Stimulated activated CD8-positive, alpha-beta memory T cell treated with anti-CD3 and anti-CD28 coated beads, Interleukin-12 subunit alpha, Interleukin-12 subunit beta, amount 100 ng/mL, for 4 hours (primary cell): ENCODE data around the gene CENPU.
"Not testable (repeated sequence)": the region's sequence is repeated elsewhere in the genome, so short reads cannot be mapped to it uniquely, and the experiment has no call there.

Source experiments
- DNase-seq: peaks from one replicate; pipeline ENCODE4 v3.0.0-alpha.2; 2020; ENCODE audit warnings: low read depth

CENPU gene

DNA sequence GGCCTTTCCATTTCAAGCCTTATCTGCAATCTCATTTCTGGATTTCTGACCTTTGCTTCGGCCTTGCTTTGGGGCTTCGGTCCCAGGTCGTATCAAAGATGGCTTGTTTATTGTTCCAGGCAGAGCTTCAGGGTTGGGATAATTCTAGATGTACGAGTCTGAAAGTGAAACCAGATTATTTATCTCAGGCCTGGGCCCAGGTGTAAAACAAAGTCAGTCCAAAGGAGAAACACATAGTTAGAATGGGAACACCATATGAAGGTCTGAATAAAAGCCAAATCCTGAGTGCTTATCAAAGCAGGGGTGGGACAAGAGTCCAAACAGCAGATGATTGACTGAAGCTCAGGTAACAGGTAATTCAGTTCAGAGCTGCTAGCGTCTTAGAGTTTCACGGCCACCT, 67.2 kb downstream of the CENPU start:
- DNase-seq, result no peak

DNA sequence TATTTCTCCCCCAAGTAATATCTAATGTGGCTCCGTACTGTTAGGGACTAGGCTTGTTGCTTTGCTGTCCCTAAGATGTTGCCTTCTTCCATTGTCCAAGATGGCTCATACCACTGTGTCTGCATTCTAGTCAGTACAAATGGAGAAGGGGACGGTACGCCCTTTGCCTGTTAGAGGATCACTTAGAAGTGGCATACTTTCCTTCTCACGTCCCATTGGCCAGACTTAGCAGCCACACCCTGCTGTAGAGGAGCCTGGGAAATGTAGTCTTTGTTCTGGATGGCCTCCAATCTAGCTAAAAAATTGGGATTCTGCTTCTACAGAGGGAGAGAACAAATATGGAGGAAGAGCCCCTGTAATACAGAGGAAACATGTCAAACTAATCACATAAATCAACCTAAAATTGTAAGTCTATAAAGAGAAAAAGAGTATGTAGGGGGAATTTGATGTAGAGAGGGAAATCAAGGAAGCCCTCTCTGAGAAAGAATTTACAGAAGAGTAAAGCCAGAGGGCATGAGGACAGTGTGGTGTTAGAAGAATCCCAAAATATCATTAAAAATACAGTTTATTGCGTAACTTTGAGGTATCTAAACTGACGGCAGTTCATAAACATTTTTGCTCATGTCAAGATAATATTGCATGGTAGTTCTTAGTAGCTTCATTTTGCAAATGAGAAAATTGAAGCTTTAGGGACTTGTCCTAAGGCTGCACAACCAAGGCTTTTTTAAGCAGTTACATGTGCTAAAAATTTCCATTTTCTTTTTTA, 69.3 kb downstream of the CENPU start:
- DNase-seq, result no peak

DNA sequence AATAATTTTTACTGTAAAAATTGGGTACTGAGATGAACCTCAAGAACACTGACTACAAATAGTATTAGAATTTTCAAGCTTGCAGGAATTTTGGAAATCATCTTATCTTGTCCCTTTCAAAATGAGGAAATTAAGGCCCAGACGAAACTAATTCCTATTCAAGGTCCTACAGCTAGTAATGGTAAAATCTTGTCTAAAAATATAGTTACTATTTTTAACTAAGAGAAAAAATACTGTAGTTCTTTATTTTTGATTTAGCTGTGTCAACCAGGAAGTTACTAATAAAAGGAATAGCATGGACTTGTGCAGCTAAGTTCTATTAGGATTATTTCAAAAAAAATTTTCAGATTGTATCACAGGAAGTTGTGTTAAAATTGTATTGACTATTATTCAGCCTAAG, 71.7 kb downstream of the CENPU start:
- DNase-seq, result no peak

DNA sequence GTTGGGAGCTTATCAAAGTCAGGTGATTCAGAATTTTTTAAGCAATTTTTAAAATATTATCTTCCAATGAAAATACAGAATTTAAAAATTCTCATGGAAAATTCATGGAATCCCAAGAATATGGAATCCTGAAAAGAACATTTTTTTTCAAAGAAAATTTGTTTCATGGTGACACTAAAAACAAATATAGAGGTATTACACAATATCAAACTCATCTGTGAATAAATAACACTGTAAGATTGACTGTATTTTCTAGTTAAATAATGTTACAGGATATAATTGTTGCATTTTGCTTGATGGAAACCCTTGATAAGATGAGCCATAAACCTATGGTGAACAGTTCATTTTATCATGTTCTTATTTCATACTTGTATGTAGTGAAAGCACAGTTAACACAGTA, 72.9 kb downstream of the CENPU start:
- DNase-seq, result no peak

DNA sequence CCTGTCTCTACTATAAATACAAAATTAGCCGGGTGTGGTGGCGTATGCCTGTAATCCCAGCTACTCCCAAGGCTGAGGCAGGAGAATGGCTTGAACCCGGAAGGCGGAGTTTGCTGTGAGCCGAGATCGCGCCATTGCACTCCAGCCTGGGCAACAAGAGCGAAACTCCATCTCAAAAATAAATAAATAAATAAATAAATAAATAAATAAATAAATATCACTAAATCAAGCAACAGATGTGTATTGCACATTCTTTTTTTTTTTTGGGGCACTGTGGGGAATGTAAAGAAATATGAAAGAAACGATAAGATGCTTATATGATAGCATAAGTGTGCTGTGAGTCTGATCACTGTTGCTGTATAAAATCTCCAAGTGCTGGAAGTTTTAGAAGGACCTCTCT, 76.1 kb downstream of the CENPU start:
- not testable (repeated sequence) for DNase-seq

DNA sequence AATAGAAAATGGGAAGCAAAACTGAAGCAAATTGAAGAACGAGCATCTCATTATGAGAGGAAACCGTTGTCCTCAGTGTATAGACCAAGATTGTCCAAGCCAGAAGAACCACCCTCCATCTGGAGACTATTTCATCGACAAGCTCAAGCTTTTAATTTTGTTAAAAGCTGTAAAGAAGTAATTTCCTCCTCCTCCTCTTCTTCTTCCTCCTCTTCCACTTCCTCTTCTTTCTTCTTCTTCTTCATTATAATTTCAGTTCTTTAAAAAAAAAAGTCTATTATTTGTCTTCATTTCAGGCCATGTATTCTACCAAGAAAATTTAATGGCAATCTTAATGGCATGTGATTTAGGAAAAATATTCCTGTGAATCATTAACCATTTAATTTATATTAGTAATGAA, 76.8 kb downstream of the CENPU start:
- no peak for DNase-seq

DNA sequence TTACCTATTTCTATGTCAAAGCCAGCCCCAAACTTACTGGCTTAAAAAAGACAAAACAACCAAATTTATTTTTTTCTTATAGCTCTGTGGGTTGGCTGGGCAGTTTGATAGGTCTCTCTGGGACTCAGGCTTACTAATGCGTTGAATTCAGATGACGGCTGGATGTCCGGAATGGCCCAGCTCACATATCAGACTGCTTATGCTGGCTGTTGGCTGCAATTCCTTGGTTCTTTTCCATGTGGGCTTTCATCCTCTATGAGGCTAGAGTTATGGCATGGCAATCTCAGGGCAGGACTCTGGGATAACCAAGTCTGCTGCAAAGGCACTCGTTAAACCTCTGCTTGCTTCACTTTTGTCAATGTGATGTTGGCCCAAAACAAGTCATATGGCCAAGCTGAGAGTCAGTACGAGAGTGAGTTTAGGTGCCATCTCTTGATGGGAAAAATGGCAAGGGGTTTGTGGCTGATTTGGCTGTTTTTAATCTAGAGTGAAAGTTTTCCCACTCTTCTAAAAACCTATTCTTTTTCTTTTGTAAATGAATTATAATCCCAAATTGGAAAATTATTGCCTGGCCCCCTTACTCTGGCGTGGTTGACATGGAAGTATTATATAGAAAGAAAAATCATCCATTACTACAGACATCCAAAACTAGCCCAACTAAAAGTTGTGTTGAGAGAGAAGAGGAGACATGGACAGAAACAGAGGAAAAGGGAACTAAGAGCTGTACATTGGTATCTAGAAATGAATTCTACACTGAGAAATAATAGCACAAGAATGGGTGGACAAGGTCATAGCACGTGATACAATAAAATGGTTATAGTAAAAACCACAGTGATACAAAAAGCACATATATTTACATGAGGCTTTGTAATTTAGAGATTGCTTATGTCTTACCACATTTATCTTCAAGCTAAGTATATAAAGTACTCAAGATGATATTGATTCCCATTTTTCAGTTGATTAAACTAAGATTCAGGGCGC, 77.7 kb downstream of the CENPU start:
- DNase-seq, result no peak

DNA sequence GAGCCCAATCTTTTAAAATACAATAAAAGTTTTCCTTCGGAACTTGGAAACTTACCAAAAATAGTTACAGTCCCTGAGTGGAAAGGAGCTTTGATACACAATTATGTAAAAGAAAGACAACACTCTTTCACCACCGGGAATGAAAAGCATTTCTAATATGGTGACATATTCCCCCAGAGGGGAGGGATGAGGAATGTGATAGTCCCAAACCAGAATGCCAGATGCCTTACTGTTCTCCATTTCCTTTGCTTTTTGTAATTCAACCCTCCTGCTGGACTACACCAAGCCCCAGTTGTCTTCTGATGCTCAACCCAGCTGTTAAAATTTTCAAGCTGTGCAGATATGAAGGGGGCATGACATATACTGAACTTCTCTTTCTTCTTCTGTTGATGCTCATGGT, 80.2 kb downstream of the CENPU start:
- DNase-seq, result no peak

DNA sequence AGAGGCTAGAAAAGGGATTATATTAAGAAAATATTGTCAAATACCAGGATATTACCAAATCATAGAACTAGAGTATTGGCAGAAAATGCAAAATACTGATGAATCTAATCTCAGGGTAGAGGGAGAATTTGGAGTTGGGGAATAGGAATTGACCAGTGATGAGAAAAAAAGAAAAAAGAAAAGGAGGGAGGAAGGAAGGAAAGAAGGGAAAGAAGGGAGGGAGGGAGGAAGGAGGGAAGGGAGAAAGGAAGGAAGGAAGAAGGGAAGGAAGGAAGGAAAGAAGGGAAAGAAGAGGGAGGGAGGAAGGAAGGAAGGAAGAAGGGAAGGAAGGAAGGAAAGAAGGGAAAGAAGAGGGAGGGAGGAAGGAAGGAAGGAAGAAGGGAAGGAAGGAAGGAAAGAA, 81.2 kb downstream of the CENPU start:
- DNase-seq, result not testable (repeated sequence)

DNA sequence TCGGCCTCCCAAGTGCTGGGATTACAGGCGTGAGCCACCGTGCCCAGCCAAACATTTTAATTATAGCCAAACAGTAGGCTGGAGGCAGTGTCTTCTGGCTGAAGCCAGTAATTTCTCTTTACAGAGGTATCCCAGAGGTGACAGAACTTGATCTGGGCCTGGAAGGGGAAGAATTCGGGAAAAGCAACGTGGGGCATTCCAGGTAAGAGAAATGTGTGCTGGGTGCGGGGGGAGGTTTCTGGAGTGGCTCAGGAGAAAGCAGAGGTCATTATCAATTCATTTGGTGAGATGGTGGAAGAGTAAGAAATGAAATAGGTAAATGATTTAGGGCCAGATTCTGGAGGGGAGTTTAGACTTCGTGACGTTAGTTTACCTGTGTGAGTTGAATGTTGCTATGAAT, 82.0 kb downstream of the CENPU start:
- DNase-seq, result no peak

DNA sequence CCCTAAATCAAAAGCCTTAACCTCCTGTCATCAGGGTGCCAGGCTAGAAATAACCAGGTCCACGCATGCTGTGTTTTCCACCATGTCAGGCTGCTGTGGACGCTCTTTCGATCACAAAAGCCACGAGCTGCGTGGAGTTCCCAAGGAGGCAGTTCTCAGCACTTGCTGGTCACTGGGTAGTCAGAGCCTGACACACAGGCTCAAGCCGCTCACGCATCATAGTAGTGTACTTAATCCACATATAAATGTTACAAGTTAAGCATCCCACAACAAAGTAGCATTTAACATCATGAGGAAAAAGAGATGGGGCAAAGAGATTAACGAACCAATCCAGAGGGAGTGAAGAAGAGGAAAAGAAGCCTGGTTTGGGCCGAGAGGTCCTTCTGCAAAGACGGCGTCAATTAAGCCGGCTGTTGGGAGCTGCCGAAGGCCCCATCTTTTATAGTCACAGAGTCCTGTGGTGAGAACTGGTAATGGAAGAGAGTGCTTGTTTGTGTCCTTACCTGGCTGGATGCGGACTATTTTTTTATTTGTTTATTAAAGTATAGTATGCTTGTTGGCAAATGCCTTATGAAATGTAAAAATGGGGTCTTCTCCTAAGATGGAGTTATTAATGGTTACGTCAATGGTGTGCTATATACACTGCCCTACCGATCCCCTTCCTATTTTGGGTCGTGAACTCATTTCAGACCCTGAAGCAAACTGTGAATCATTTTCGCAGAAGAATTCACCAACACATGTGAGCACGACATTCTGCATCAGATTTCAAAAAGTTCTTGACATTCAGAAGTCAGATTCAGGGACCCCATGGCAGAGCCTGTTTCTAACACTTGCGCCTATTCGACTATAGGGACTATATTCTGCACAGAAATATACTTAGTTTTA, 83.7 kb downstream of the CENPU start:
- DNase-seq, result no peak

DNA sequence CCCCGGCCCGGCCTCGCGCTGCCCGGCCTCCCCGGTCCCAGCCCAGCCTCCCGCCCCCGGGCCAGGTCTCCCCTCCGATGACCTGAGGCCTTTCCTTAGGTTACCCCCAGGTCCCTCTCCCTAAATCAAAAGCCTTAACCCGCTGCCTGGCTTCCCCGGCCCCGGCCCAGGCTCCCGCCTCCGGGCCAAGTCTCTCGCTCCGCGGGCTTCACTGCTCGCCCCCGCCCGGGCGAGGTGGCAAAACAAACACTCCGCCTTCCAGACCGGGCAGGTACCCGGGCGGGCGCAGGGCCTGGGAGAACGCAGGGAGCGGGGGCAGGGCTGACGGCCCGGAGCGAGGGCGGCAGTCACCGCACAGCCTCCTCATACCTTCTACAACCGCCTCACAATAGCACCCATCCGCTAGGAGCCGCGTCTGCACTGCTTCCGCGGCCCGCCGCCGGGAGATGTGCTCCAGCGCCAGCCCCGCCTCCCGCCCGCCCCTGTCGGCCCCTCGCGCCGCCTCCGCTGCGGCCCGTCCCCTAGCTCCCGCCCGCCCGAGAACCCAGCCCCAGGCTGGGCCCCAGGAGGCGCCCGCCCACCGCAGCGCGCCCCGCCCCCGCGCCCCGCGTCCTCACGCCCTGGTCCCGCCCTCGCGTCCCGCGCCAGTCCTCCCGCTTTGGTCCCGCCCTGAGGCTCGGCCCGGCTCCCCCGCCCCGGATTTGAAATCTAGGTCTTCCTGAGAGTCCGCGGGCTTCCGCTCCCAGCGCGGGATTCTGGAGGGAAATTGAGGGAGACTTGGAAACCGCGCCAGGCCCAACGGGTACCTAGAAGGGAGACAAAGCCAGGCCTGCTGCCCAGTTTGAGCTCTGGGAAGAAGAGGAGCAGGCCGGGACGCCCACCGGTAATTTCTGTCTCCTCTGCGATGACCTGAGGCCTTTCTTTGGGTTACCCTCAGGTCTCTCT, 84.6 kb downstream of the CENPU start, which contains the start of the genes CASP3 and PRIMPOL:
TSS of gene CASP3 (minus strand) at position 422 of the 945 bp plus-strand sequence. CDS start 10,994 bp downstream, outside the sequence.
TSS of gene PRIMPOL (plus strand) at position 713 of the 945 bp plus-strand sequence. CDS start 7,403 bp downstream, outside the sequence.
- DNase-seq, result peak; percentile 96

DNA sequence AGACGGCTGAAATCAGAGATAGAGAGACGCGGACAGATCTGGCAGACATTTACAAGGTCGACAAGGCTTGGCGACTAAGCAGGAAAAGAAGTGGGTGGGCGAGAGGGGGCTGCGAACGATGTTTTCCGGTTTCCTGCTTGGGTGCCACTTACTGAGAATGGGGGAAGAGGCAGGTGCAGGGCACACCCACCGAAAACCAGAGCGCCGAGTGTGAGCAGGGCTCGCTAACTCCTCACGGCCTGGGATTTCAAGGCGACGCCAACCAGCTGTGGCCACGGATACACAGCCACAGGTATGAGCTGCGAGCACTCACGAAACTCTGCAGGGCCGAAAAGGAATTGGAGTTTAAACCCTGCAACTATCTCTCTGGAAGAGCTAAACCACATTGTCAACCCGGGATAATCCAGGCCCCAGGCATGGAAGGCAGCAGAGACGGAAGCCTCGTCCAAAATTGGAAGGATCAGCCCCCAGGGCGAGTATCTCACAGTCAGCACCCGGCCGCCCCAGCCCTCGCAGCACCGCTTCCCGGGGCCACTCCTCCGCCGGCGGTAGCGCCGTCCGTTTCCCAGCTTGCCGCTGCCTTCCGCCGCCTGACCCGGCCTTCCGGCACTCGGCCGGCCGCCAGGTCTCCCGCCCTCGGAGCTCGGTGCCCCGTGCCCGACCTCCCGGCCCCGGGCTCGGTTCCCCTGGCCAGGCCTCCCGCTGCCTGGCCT, 85.4 kb downstream of the CENPU start:
- peak; percentile 13 for DNase-seq

DNA sequence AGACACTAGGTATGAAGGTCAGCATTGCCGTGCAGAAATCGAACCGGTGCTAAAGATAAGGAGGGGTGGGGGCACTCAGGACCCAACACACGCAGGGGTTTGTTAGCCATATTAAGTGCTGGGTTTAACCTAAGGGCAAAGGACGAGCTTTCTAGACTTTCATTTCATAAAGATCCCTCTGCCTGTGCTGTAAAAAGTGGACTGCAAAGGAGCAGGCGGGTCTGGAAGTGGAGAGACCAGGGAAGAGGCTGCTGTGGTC, 85.9 kb downstream of the CENPU start:
- no peak for DNase-seq

DNA sequence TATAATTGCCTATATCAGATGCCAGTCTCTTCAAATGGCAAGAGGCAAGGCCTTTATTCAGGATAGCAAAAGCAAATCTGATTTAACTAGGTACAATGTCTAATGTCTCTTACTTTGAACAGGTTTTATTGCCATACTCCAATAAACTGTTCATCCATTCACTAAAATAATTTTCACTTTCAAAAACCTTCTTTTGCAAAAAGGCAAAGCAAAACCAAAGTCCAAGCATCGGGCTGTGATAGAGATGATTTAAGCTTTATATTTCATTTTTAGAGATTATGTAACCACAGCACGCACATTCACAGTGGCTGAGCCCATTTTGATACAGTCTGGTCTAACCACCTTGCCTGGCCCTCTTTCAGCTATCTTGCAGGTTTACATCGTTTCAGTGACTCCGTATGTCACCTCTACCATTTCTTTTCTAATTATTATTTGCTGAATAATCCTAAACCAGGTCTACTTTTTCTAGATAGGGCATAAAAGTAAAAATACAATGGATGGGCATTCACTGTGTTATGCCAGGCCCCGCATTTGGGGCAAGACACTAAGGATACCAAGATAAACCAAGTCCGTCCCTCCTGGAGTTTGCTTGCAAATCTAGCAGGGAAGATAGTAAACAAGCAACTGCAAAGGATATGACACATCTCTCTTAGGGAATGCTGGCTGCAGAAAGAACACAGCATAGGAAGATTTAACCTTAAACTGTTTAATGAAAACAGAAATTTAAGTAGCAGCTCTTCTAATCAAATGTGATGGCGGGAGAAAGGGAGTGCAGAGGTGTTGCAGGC, 86.4 kb downstream of the CENPU start:
- no peak for DNase-seq

DNA sequence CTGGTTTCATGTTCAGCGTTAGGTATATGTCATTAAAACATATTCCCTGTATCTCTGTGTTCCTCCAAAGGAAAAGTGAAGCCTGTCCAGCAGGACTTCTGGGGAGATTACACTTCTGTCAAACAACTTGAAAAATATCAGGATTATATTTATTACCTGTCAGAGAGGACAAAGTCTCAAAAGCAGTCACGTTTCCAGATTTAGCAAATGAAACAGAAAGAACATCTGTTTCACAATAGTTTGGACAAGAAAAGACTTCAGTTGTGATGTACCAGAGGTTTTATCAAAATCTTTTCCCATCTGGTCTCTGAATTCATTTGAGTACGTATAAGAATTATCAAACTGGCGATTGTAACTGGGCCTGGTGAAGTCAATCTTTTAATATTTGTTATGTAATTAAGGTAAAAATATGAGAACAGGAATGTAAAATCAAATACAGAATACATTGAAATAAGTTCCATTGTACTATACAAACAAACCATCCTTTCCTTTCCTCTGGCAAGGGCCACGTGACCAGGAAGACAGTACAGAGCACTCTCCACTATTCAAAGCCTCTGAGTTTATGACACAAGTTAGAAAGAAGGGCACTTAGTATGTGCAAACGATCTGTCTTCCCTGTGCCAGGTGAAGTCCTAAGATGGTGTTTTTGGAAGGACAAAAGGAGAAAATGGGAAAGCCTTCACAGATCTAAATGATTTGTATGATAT, 87.8 kb downstream of the CENPU start:
- no peak for DNase-seq

DNA sequence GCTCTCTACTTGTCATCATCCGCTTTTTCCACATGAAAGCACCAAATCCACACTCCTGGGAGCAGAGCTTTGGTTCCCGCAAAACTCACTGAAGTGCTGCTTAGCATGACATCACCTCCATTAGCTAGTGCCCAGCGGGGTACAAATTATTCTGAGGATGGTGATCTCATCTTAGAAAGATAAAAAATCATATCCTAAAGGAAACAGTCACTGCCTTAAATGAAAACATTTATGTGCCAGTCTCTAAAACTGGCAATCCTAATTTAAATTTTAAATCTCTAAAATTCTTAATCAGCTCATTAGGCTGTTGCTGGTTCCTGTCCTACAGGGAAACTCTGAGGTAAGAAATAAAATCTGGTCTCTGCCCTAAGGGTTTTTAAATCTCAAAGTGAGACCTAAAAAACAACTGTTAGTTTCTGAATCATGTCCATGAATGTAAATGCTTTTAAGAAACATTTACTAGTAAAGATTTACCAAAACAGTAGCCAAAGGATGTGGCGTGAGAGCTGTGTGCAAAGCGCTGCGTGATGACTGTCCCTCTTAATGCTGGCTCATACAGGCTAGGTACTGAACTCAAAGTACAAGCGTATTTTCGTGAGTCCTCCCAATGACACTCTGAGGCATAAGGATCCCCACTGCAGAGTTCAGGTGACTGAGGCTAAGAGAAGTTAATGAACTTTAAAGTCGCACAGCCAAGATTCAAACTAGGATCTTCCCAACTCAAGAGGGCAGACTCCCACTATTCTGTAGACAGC, 89.2 kb downstream of the CENPU start:
- no peak for DNase-seq
